Muscle layer of colon (tissue), 2 donors: ENCODE results near the gene RALGAPB.
"Not testable (repeated sequence)": the region's sequence is repeated elsewhere in the genome, so short reads cannot be mapped to it uniquely, and the experiment has no call there.

Experiments
- H3K27ac ChIP-seq: one replicate; pipeline ENCODE4 v1.7.0; 2013; ENCODE audit warnings: low read depth, mild to moderate bottlenecking, low read length, moderate library complexity
- H3K27me3 ChIP-seq, 2 donors: one replicate each; pipeline ENCODE4 v1.7.0; 2013; ENCODE audit warnings: low read length in 2 of 2, mild to moderate bottlenecking in 2 of 2; ENCODE audit not compliant: insufficient read depth in 2 of 2, control insufficient read depth in 1 of 2
- H3K36me3 ChIP-seq: one replicate; pipeline ENCODE4 v1.7.0; 2013; ENCODE audit warnings: mild to moderate bottlenecking, low read length; ENCODE audit not compliant: insufficient read depth
- H3K4me1 ChIP-seq: one replicate; pipeline ENCODE4 v1.7.0; 2013; ENCODE audit warnings: mild to moderate bottlenecking, low read length; ENCODE audit not compliant: insufficient read depth
- H3K4me3 ChIP-seq, 2 donors: one replicate each; pipeline ENCODE4 v1.7.0; 2013; ENCODE audit warnings: low read length in 2 of 2, low read depth in 1 of 2, mild to moderate bottlenecking in 1 of 2, moderate library complexity in 1 of 2
- H3K9ac ChIP-seq: one replicate; pipeline ENCODE4 v1.7.0; 2013; ENCODE audit warnings: low read length
- H3K9me3 ChIP-seq: one replicate; pipeline ENCODE4 v1.7.0; 2013; ENCODE audit warnings: mild to moderate bottlenecking, low read length
- donor health status: abdominal sarcoma.
- donor health status: Adenocarcinoma of cecum.

The RALGAPB gene

DNA sequence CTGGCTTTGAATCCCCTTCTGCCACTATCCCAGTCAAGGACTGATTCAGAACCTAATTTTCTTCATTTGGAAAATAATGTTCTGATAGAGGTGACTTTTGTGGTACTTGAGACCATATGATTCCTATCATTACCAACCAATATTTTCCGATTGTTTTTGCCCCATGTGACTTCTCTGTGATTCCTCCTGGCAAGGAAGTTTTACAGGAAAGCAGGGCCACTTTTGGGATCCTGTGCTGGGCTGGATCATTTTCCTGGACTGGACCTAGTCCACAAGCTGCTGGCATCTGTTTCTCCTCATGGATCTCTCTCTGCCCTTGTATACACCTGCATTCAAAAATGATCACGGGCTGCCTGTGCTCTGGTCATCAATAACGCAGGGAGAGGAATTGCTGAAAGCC is 23.6 kb upstream of the RALGAPB start:
- no peak overlapping the region for H3K27ac ChIP-seq
- H3K36me3 ChIP-seq: peaks cover 23% of the 10 kb centered on the region
- peaks cover 12% of the 10 kb centered on the region for H3K4me1 ChIP-seq
- no peak overlapping the region for H3K4me3 ChIP-seq
- no peaks in the 10 kb centered on the region for H3K27me3 ChIP-seq
- H3K9ac ChIP-seq: no peak overlapping the region
- H3K9me3 ChIP-seq: no peaks in the 10 kb centered on the region

DNA sequence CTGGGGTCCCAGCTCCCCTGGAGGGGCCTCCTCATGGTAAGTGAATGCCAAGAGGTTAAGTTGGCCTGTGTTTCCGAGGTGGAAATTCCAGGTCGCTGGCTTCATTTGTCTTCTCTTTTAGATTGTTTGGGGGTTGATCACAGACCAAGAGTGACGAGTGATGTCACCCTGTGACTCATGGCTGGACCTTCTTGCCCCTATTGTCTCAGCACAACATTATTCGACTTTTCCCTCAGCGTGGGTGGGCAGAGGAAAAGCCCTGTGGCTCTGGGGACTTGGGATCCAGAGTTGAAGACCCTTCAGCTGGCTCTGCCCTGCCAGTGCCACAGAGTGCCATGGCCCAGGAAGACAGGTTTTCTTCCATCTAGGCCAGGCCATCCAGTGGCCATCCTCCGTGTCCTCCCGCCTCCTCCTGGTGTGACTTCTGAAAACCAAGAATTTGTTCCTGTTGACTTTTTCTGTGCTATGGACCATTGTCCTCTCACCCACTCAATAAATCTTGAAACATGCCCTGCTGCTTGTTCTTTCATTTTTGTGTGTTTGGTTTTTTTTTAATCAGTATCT is 22.1 kb upstream of the RALGAPB start:
- H3K4me1 ChIP-seq: peaks cover 12% of the 10 kb centered on the region
- H3K36me3 ChIP-seq: peaks cover 23% of the 10 kb centered on the region
- no peak overlapping the region for H3K27ac ChIP-seq
- H3K9me3 ChIP-seq: no peaks in the 10 kb centered on the region
- H3K9ac ChIP-seq: no peak overlapping the region
- no peaks in the 10 kb centered on the region for H3K27me3 ChIP-seq
- no peak overlapping the region for H3K4me3 ChIP-seq

DNA sequence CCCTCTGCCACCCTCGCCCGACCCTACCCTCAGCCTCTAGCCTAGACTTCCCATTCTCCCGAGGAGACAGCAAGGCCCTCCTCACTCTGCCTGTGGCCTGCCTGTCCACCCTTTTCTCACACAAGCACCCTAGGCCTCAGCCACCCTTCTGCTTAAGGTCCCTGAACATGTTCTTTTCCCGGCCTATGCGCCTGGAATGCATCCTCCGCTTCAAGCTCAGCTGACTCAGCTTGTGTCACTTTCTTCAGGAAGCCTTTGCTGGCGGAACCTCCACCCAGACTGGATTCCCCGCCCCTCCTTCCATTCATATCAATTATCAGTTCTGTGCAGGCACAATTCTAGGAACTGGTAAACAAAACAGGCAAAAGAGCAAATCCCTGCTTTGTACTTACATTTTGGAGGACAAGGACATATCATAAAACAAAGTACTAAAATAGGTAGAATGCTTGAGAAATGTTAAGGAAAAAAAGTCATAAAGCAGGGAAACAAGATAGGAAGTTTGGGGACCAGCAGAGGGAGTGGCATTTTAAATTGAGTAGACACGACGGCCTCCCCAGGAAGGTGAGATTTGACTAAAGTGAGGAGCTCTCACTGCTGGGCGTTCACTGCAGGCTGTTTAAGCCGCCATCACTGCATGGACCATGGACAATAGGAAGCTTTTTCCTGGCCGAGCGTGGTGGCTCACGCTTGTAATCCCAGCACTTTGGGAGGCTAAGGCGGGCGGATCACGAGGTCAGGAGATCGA is 19.6 kb upstream of the RALGAPB start:
- H3K4me1 ChIP-seq: no peaks in the 10 kb centered on the region
- H3K27me3 ChIP-seq: no peaks in the 10 kb centered on the region
- peaks cover 23% of the 10 kb centered on the region for H3K36me3 ChIP-seq
- no peak overlapping the region for H3K4me3 ChIP-seq
- no peak overlapping the region for H3K27ac ChIP-seq
- no peak overlapping the region for H3K9ac ChIP-seq
- no peaks in the 10 kb centered on the region for H3K9me3 ChIP-seq

DNA sequence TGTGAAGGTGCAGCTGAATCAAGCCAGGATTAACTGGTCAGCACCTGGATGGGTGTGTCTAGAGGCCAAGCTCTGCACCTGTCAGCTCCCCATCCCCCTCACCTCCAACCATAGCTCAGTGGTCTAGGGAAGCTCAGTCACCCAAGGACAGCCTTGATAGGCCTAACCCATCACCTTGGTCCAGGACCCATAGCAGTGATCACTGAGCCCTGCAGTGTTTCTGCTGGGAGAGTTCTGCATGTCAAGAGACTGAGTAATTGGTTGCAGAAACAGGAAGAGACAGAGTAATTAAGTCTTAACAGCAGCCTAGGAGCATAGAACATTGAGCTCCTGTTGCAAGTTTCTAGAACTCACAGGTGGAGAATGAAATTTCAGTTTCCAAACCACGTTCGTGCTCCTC is 18.7 kb upstream of the RALGAPB start:
- Histone ChIP-seq H3K4me1 (no peaks in the 10 kb centered on the region), H3K9ac (no peak overlapping the region), H3K4me3 (no peak overlapping the region), H3K27me3 (no peaks in the 10 kb centered on the region), H3K27ac (no peak overlapping the region), H3K36me3 (peaks cover 15% of the 10 kb centered on the region), H3K9me3 (no peaks in the 10 kb centered on the region)

DNA sequence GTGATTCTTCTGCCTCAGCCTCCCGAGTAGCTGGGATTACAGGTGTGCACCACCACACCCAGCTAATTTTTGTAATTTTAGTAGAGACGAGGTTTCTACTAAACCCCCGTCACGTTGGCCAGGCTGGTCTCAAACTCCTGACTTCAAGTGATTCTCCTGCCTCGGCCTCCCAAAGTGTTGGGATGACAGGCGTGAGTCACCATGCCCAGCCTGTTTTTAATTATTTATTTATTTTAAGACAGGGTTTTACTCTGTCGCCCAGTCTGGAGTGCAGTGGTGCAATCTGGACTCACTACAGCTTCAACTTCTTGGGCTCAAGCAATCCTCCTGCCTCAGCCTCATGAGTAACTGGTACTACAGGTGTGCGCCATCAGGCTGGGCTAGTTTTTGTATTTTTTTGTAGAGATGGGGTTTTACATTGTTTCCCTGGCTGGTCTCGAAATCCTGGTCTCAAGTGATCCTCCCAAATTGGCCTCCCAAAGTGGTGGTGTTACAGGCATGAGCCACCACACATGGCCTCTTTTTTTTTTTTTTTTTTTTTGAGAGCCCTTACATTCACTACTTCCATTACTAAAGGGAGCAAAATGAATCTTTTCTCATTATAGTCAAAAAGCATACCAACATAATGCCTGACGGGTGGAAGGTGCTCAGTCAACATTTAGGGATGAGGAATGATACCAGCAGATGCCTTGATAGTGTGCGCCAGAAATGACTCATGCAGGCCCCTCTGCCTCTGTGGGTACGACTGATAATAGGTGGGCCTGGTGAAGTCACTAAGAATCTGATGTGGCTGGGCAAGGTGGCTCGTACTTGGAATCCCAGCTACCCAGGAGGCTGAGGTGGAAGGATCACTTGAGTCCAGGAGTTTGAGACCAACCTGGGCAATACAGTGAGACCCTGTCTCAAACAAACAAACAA is 17.8 kb upstream of the RALGAPB start:
- Histone ChIP-seq H3K27me3 (no peaks in the 10 kb centered on the region), H3K9me3 (no peaks in the 10 kb centered on the region), H3K36me3 (peaks cover 8% of the 10 kb centered on the region), H3K27ac (no peak overlapping the region), H3K4me1 (no peaks in the 10 kb centered on the region), H3K4me3 (no peak overlapping the region), H3K9ac (no peak overlapping the region)

DNA sequence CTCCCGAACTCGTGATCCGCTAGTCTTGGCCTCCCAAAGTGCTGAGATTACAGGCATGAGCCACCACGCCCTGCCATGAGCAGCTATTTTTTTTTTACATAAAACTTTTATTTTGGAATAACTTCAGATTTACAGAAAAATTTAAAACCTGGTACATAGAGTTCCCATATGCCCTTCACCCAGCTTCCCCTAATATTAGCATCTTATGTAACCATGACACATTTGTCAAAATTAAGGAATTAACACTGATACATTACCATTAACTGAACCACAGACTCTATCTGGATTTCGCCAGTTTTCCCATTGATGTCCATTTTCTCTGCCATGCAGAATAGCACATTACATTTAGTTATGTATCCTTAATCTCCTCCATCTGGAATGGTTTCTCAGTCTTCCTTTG is 14.3 kb upstream of the RALGAPB start:
- H3K27me3 ChIP-seq: no peaks in the 10 kb centered on the region
- H3K9ac ChIP-seq: no peak overlapping the region
- H3K9me3 ChIP-seq: no peaks in the 10 kb centered on the region
- no peaks in the 10 kb centered on the region for H3K4me1 ChIP-seq
- H3K36me3 ChIP-seq: no peaks in the 10 kb centered on the region
- no peak overlapping the region for H3K4me3 ChIP-seq
- no peak overlapping the region for H3K27ac ChIP-seq

- no peaks in the 10 kb centered on the region for H3K27me3 ChIP-seq
- no peaks in the 10 kb centered on the region for H3K4me1 ChIP-seq
- H3K4me3 ChIP-seq: no peak overlapping the region
- H3K27ac ChIP-seq: no peak overlapping the region
- H3K9me3 ChIP-seq: no peaks in the 10 kb centered on the region
- H3K36me3 ChIP-seq: no peaks in the 10 kb centered on the region
- no peak overlapping the region for H3K9ac ChIP-seq
Observed at GRCh38 chr20:38460040-38460623, 12.5 kb upstream of the RALGAPB start.

GRCh38 chr20:38460631-38461030 is 12.0 kb upstream of the RALGAPB start:
- not testable (repeated sequence) for H3K4me1 ChIP-seq, H3K9me3 ChIP-seq, H3K36me3 ChIP-seq, H3K27me3 ChIP-seq, H3K4me3 ChIP-seq, H3K27ac ChIP-seq, H3K9ac ChIP-seq

DNA sequence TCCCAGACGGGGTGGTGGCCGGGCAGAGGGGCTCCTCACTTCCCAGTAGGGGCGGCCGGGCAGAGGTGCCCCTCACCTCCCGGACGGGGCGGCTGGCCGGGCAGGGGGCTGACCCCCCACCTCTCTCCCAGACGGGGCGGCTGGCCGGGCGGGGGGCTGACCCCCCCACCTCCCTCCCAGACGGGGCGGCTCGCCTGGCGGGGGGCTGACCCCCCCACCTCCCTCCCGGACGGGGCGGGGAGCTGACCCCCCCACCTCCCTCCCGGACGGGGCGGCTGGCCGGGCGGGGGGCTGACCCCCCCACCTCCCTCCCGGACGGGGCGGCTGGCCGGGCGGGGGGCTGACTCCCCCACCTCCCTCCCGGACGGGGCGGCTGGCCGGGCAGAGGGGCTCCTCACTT is 11.5 kb upstream of the RALGAPB start:
- not testable (repeated sequence) for H3K36me3 ChIP-seq, H3K9ac ChIP-seq, H3K4me3 ChIP-seq, H3K9me3 ChIP-seq, H3K4me1 ChIP-seq, H3K27me3 ChIP-seq, H3K27ac ChIP-seq

GRCh38 chr20:38461569-38461968 is 11.1 kb upstream of the RALGAPB start:
- not testable (repeated sequence) for H3K27me3 ChIP-seq, H3K9me3 ChIP-seq, H3K9ac ChIP-seq, H3K4me3 ChIP-seq, H3K4me1 ChIP-seq, H3K27ac ChIP-seq, H3K36me3 ChIP-seq

- Histone ChIP-seq H3K36me3 (no peaks in the 10 kb centered on the region), H3K9me3 (no peaks in the 10 kb centered on the region), H3K4me1 (no peaks in the 10 kb centered on the region), H3K4me3 (no peak overlapping the region), H3K9ac (no peak overlapping the region), H3K27me3 (no peaks in the 10 kb centered on the region), H3K27ac (no peak overlapping the region)
Observed at GRCh38 chr20:38466171-38466570, 6.5 kb upstream of the RALGAPB start.
